ENCODE data around the gene C1orf226. TPM values are rescaled to one million over a fixed set of nuclear protein-coding genes. Genes with fewer than 3 reads are reported as not detected.
"Not testable (repeated sequence)": the region's sequence is repeated elsewhere in the genome, so short reads cannot be mapped to it uniquely, and the experiment has no call there.

C1orf226 gene
- polyA plus RNA-seq, 1 donor (not counting 4 experiments of a cell fraction or from before 2014, with no cell fraction given) = 0.12 TPM

- Histone ChIP-seq H3K27ac (ENCODE audit: control insufficient read depth, insufficient read depth, low read length) (no peak overlapping the region), H3K36me3 (ENCODE audit: control insufficient read depth in 2 of 2, extremely low read depth in 1 of 2, insufficient read depth in 2 of 2, low read length in 2 of 2) (no peaks in the 10 kb centered on the region), H3K9me3 (ENCODE audit: control insufficient read depth, low read depth, low read length) (no peaks in the 10 kb centered on the region), H3K79me2 (ENCODE audit: control insufficient read depth, insufficient read depth, low read length) (no peaks in the 10 kb centered on the region), H3K9ac (ENCODE audit: control insufficient read depth, extremely low read depth, insufficient read depth, low read length) (no peak overlapping the region), H3K9me1 (ENCODE audit: control insufficient read depth, extremely low read depth, insufficient read depth, low read length) (no peaks in the 10 kb centered on the region), H3K4me2 (ENCODE audit: control insufficient read depth, extremely low read depth, insufficient read depth, low read depth, low read length) (no peak overlapping the region), H4K20me1 (ENCODE audit: control insufficient read depth, extremely low read depth, insufficient read depth, low read length) (no peaks in the 10 kb centered on the region), H3K4me3 (ENCODE audit: control insufficient read depth in 2 of 3, extremely low read depth in 1 of 3, insufficient read depth in 2 of 3, low read depth in 1 of 3, low read length in 3 of 3) (no peak overlapping the region), H3K4me1 (ENCODE audit: control insufficient read depth, extremely low read depth, insufficient read depth, low read length) (no peaks in the 10 kb centered on the region), H2AFZ (ENCODE audit: control insufficient read depth, low read length) (no peak overlapping the region), H3K27me3 (ENCODE audit: control insufficient read depth, extremely low read depth, insufficient read depth, low read length) (no peaks in the 10 kb centered on the region)
- DNase-seq (ENCODE audit: low read depth, low spot score) (no peak), FAIRE-seq (no peak)
- dilution Hi-C loops (cut with MboI; ENCODE audit: extremely low pct_ligation_motif_present, low sequenced_read_pairs) = no loop called here
- TF ChIP-seq, protein P1, sequence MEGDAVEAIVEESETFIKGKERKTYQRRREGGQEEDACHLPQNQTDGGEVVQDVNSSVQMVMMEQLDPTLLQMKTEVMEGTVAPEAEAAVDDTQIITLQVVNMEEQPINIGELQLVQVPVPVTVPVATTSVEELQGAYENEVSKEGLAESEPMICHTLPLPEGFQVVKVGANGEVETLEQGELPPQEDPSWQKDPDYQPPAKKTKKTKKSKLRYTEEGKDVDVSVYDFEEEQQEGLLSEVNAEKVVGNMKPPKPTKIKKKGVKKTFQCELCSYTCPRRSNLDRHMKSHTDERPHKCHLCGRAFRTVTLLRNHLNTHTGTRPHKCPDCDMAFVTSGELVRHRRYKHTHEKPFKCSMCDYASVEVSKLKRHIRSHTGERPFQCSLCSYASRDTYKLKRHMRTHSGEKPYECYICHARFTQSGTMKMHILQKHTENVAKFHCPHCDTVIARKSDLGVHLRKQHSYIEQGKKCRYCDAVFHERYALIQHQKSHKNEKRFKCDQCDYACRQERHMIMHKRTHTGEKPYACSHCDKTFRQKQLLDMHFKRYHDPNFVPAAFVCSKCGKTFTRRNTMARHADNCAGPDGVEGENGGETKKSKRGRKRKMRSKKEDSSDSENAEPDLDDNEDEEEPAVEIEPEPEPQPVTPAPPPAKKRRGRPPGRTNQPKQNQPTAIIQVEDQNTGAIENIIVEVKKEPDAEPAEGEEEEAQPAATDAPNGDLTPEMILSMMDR (optimal IDR thresholded peaks at IDR 0.05 in 1 of 3, IDR thresholded peaks at IDR 0.05 in 1 of 3, conservative IDR thresholded peaks at IDR 0.05 in 1 of 3; ENCODE audit: extremely low read depth in 1 of 3, insufficient read depth in 2 of 3, low read length in 3 of 3) = no peak
- no peak for TF ChIP-seq EZH2 (IDR thresholded peaks at IDR 0.05; ENCODE audit: low read length)
Measured at GRCh38 chr1:162422662-162423375, 41.3 kb downstream of the C1orf226 start.

- H3K36me3 ChIP-seq (ENCODE audit: control insufficient read depth in 2 of 2, extremely low read depth in 1 of 2, insufficient read depth in 2 of 2, low read length in 2 of 2) = no peaks in the 10 kb centered on the region
- no peaks in the 10 kb centered on the region for H3K9me3 ChIP-seq (ENCODE audit: control insufficient read depth, low read depth, low read length)
- no peak overlapping the region for H3K9ac ChIP-seq (ENCODE audit: control insufficient read depth, extremely low read depth, insufficient read depth, low read length)
- no peaks in the 10 kb centered on the region for H3K79me2 ChIP-seq (ENCODE audit: control insufficient read depth, insufficient read depth, low read length)
- no peak for TF ChIP-seq EZH2 (IDR thresholded peaks at IDR 0.05; ENCODE audit: low read length)
- TF ChIP-seq, protein P1 (optimal IDR thresholded peaks at IDR 0.05 in 1 of 3, IDR thresholded peaks at IDR 0.05 in 1 of 3, conservative IDR thresholded peaks at IDR 0.05 in 1 of 3; ENCODE audit: extremely low read depth in 1 of 3, insufficient read depth in 2 of 3, low read length in 3 of 3) = no peak
- no peaks in the 10 kb centered on the region for H3K4me1 ChIP-seq (ENCODE audit: control insufficient read depth, extremely low read depth, insufficient read depth, low read length)
- H3K9me1 ChIP-seq (ENCODE audit: control insufficient read depth, extremely low read depth, insufficient read depth, low read length) = no peaks in the 10 kb centered on the region
- DNase-seq (ENCODE audit: low read depth, low spot score) = no peak
- no peak overlapping the region for H2AFZ ChIP-seq (ENCODE audit: control insufficient read depth, low read length)
- H3K4me2 ChIP-seq (ENCODE audit: control insufficient read depth, extremely low read depth, insufficient read depth, low read depth, low read length) = no peak overlapping the region
- no peak overlapping the region for H3K4me3 ChIP-seq (ENCODE audit: control insufficient read depth in 2 of 3, extremely low read depth in 1 of 3, insufficient read depth in 2 of 3, low read depth in 1 of 3, low read length in 3 of 3)
- H3K27me3 ChIP-seq (ENCODE audit: control insufficient read depth, extremely low read depth, insufficient read depth, low read length) = no peaks in the 10 kb centered on the region
- no peak for FAIRE-seq
- dilution Hi-C loops (cut with MboI; ENCODE audit: extremely low pct_ligation_motif_present, low sequenced_read_pairs) = no loop called here
- no peak overlapping the region for H3K27ac ChIP-seq (ENCODE audit: control insufficient read depth, insufficient read depth, low read length)
- no peaks in the 10 kb centered on the region for H4K20me1 ChIP-seq (ENCODE audit: control insufficient read depth, extremely low read depth, insufficient read depth, low read length)
Measured at GRCh38 chr1:162430583-162430982, 49.1 kb downstream of the C1orf226 start.

DNA sequence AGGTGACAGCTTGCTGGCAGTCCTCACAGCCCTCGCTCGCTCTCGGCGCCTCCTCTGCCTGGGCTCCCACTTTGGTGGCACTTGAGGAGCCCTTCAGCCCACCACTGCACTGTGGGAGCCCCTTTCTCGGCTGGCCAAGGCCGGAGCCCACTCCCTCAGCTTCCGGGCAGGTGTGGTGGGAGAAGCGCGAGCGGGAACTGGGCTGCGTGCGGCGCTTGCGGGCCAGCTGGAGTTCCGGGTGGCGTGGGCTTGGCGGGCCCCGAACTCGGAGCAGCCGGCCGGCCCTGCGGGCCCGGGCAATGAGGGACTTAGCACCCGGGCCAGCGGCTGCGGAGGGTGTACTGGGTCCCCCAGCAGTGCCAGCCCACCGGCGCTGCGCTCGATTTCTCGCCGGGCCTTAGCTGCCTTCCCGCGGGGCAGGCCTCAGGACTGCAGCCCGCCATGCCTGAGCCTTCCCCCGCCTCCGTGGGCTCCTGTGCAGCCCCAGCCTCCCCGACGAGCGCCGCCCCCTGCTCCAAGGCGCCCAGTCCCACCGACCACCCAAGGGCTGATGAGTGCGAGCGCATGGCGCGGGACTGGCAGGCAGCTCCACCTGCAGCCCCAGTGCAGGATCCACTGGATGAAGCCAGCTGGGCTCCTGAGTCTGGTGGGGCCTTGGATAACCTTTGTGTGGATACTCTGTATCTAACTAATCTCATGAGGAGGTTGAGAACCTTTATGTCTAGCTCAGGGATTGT is 51.6 kb downstream of the C1orf226 start:
- FAIRE-seq; dilution Hi-C loops (cut with MboI; ENCODE audit: extremely low pct_ligation_motif_present, low sequenced_read_pairs); H2AFZ ChIP-seq (ENCODE audit: control insufficient read depth, low read length): not testable (repeated sequence)

More for the DNA sequence above, 51.6 kb downstream of the C1orf226 start:
- not testable (repeated sequence) for DNase-seq (ENCODE audit: low read depth, low spot score); H3K4me2 ChIP-seq (ENCODE audit: control insufficient read depth, extremely low read depth, insufficient read depth, low read depth, low read length); H4K20me1 ChIP-seq (ENCODE audit: control insufficient read depth, extremely low read depth, insufficient read depth, low read length); H3K4me3 ChIP-seq (ENCODE audit: control insufficient read depth in 2 of 3, extremely low read depth in 1 of 3, insufficient read depth in 2 of 3, low read depth in 1 of 3, low read length in 3 of 3); H3K27me3 ChIP-seq (ENCODE audit: control insufficient read depth, extremely low read depth, insufficient read depth, low read length); H3K27ac ChIP-seq (ENCODE audit: control insufficient read depth, insufficient read depth, low read length); H3K9me3 ChIP-seq (ENCODE audit: control insufficient read depth, low read depth, low read length); H3K4me1 ChIP-seq (ENCODE audit: control insufficient read depth, extremely low read depth, insufficient read depth, low read length); H3K79me2 ChIP-seq (ENCODE audit: control insufficient read depth, insufficient read depth, low read length); H3K9me1 ChIP-seq (ENCODE audit: control insufficient read depth, extremely low read depth, insufficient read depth, low read length); H3K9ac ChIP-seq (ENCODE audit: control insufficient read depth, extremely low read depth, insufficient read depth, low read length); H3K36me3 ChIP-seq (ENCODE audit: control insufficient read depth in 2 of 2, extremely low read depth in 1 of 2, insufficient read depth in 2 of 2, low read length in 2 of 2)
